ENCODE results near the gene ELF4.
A peak's percentile ranks its signal among the peaks of the same experiment; 100 is the strongest.
"Not testable (repeated sequence)": the region's sequence is repeated elsewhere in the genome, so short reads cannot be mapped to it uniquely, and the experiment has no call there.

The ELF4 gene

DNA sequence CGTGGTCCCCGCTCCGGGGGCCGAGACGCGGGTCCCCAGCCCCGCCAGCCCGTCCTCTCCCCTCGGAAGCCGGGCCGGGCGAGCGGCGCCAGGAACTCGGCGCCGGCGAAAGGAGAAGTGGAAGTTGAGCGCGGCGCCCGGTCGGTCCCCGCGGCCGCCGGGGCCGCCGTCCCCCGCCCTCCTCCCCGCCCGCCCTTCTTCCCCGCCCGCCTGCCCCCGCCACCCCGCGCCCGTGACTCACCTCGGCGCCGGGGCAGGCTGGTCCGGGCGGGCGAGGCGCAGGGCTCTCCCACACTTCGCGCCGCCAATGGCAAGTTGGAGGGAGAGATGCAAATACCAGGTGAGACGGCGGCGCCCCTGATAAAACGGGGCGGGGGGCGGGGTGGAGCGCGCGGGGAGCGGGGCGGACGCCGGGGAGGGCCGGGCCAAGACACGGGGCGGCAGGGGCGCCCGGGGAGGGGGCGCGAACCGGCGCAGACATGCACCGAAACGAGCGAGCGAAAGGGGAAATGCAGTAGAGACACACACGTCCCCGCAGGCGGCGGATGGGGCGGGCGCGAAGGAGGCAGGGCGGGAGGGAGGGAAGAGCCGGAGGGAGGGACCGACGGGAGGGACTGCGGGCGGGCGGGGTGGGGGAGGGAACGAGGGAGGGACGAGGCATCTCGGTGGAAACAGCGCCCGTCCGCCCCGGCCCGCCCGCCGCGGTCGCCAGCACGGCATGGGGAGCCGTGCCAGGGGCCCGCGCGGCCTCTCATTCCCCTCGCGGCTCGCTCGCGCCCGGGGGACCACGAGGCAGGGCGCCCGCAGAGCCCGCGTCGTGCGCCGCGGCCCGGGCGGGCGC lies at the start of gene ELF4:
Gene ELF4, minus strand, starts transcription at position 119 of the 841 bp plus-strand sequence. CDS start 29,167 bp downstream, outside the sequence.
- peak; percentile 59 for DNase-seq

DNA sequence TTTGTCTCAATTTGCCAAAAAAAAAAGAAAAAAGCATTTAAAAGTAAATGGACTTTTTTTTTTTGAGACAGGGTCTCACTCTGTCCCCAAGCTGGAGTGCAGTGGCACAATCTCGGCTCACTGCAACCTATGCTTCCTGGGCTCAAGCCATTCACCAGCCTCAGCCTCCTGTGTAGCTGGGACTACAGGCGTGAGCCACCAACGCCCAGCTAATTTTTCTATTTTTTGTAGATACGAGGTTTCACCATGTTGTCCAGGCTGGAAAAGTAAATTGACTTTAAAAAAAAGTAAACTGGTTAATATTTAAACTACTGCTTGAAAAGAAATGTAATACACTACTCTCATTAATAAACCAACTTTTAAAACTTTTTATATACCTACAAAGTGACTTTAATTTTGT lies 49.5 kb upstream of the ELF4 start:
- DNase-seq, result no peak

DNA sequence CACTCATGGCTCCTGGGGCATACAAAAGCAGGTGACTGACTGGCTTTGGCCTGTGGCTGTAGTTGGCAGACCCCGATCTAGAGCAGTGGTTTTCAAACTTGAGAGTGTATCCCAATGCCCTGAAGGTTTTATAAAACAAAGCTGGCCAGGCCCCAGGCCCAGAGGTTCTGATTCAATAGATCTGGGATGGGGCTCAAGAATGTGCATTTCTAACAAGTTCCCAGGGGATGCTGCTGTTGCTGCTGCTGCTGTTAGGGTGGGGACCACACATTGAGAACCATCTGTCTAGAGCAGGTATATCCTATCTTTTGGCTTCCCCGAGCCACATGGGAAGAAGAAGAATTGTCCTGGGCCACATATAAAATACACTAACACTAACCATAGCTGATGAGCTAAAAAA lies 48.0 kb upstream of the ELF4 start:
- DNase-seq, result no peak

DNA sequence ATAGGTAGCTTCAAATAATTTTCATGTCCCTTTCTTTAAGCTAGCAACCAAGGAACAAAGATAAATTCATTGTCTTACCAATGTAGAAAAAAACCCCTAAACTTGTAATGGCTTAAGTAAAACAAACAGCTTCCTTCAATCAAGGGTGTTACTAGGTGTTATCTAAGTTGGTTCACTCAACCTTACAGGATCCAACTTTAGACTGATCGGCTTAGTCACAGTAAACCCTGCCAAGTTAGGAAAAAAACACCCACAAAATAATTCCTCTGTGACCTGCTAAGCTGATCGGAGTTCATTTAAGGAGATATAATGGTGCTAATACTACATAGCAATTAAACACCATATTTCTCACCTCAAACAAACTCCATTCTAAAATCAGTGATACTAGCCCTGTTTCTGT lies 45.3 kb upstream of the ELF4 start:
- DNase-seq, result no peak

- DNase-seq, result no peak
Measured at GRCh38 chrX:130147631-130148030, 37.3 kb upstream of the ELF4 start.

GRCh38 chrX:130145123-130145522 lies 34.8 kb upstream of the ELF4 start:
- no peak for DNase-seq

DNA sequence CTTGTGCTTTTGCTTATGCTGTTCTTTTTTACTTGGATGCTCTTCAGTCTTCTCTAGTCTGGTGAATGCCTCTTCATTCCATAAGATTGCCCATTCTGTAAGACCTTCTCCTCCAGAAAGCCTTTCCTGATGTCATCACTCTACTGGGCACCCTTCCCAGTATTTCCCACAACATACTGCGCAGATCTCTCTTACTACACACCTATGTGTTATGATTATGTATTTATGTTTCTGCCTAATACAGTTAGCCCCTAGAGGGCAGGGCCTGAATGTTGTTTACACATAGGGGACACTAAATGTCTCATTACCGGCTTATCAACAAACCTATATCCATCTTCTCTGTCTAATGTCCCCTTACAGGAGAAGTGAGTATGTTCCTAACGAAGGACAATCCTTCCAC lies 34.2 kb upstream of the ELF4 start:
- DNase-seq, result no peak

DNA sequence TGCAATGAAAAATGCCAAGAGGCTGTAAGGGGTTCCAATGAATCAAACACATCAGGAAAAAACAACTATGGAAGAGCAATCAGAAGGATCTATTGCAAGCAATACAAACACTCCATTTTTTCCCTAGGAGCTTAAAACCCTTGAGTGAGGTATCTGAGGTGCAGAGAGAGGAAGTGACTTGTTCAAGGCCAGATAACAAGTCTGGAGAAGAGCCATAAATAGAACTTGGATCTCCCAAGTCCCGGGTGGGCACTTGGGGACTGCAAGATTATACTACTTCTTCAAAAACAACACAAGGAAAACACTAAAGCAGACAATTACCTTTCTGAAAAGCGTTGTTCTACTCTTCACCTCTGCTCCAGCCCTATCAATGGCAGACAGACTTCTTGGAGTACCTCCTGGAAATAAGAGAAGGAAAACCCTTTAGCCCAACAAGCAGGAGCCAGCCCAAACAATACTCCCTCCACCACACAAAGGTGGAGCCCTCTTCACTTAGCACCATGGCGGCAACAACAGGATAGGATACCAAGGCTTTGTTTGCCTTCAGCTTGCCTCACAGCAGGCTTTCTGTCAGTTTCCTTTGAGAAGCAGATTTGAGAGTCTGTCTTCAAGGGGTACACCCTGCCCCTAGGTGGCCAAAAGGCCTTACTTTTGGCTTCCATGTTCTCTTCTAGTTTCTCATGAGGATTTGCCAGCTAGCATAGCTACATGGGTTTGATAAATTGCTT lies 29.3 kb upstream of the ELF4 start:
- no peak for DNase-seq

GRCh38 chrX:130136961-130137360 lies 26.7 kb upstream of the ELF4 start:
- DNase-seq, result no peak

DNA sequence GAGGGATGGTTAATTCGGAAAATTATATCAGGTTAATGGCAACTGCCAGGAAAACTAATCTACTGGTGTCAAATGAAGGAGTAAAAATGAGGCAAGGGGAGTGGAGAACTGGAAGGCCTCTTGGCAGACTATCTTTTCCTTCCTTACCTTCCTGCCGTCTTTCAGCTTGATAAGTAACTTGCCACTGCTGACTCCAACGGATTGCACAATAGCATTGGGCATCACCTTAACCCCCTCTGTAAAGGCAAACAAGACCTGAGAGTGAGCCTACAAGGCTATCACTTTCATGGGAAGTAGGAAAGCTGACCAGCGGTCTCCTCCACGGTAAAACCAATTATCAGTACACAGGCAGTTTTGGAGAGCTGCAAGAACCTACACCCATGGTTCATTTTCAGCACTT lies 26.2 kb upstream of the ELF4 start:
- DNase-seq, result no peak

DNA sequence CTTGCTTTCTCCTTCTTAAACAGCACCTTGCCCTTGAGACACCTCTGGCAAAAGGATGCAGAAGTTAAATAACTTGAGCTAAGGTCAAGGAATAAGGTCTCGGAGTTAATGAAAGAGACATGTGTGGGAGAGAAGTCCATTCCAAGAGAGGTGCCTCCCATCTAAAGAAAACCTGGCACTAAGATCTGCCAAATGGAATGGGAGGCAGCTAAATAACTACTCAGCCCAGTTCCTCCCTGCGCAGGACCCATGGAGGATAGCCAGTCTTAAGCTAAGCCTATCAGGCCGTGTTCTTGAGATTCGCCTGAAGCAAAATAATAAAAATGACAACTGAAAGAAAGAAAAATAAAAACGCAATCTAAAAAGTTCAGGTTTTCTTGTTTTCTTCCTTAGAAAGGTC lies 20.7 kb upstream of the ELF4 start:
- DNase-seq, result no peak

GRCh38 chrX:130125091-130125874 lies 15.0 kb upstream of the ELF4 start:
- no peak for DNase-seq

DNA sequence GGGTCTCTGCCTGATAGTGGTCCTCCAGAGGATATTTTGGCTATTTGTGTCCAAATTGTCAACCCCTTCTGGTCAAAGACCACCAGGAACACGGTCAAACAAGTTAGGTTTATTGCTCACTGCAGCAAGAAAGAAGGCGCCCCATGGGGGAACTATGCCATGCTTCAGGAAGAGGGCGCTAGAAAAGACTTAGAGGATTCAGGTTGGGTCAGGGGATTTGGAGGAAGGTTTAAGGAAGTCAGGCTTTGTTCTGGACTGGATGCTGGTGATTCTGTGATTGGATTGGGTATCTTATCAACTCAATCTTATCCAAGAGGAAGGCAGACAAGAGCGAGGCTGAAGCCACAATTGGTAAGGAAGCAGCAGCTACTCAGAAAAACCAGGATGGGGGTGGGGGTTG lies 14.3 kb upstream of the ELF4 start:
- no peak for DNase-seq

DNA sequence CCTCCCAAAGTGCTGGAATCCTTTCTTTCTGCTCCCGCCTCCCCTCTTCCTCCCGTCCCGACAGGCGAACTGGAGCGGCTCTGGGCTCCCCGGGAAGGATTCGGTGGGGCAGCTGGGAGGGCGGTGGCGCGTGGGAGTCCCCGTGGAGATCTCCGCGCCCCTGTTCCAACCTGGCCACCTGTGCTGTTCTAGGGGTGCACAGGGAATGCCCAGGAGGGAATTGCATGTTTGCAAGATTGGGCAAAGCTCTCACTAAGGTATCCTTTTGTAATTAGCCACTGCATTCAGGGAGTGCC lies 11.2 kb upstream of the ELF4 start:
- DNase-seq, result no peak

- peak; percentile 60 for DNase-seq
Measured at GRCh38 chrX:130120746-130121504, 10.6 kb upstream of the ELF4 start.

GRCh38 chrX:130120321-130120731 lies 10.0 kb upstream of the ELF4 start:
- no peak for DNase-seq

DNA sequence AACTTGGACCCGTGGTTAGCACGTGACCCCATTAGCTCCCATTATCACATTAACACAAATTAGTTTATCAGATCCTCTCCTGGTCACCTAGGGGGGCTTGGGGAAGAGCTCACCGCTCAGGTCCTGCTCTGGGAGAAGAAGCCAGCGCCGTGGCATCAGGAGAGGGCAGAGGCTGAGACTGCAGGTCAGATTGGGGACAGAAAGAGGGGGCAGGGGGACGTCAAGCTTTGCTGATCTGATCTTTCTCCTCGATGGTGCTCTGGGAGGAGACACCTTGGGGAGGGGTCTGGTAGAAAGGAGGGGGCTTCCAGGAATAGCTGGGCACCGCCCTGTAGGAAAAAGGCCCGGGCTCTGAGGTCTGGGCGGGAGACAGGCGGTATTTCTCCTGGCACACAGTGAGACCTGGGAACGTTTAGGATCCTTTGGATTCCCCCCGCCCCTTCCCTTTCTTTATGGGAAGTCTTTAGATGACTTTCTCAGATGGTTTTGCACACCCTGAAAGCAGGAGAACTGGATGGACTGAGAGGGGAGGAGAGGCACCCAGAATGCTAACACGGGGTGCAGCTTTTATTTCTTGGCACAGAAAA lies 9.1 kb upstream of the ELF4 start:
- DNase-seq, result no peak

- no peak for DNase-seq
Measured at GRCh38 chrX:130118441-130119311, 8.4 kb upstream of the ELF4 start.

- DNase-seq, result no peak
Measured at GRCh38 chrX:130117166-130117565, 6.9 kb upstream of the ELF4 start.

DNA sequence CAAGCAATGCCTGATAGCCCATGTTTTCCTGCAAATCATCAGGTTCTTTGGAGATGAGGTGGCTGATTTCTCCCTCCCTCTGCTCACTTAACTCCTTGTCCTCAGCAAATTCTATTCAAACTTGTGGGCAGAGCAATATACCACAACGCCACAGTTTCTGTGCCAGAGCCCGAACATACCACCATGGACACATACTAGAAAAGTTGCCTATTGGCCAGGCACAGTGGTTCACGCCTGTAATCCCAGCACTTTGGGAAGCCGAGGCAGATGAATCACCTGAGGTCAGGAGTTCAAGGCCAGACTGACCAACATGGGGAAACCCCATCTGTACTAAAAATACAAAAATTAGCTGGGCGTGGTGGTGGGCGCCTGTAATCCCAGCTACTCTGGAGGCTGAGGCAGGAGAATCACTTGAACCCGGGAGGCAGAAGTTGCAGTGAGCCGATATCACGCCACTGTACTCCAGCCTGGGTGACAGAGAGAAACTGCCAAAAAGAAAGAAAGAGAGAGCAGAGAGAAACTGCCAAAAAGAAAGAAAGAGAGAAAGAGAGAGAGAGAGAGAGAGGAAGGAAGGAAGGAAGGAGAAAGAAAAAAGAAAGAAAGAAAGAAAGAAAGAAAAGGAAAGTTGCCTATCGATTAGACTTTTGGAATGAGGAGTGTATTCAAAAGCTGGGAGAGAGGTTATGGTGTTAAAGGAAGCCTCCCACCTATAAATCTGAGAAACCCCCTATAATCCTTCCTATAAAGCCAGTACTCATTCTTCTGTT lies 5.0 kb upstream of the ELF4 start:
- DNase-seq, result not testable (repeated sequence)

- DNase-seq, result no peak
Measured at GRCh38 chrX:130114141-130114588, 3.9 kb upstream of the ELF4 start.
